GM19328 (cell line): ENCODE data around the gene CDK8.

Experiments
- ATAC-seq: cut with Tn5 transposase; IDR thresholded peaks from one replicate; pipeline ENCODE4 v1.9.1; 2021; ENCODE audit warnings: mild to moderate bottlenecking, moderate library complexity; ENCODE audit not compliant: unreplicated experiment

The CDK8 gene

GRCh38 chr13:26436914-26437313 lies 183.0 kb downstream of the CDK8 start:
- no peak for ATAC-seq

GRCh38 chr13:26440111-26440510 lies 186.2 kb downstream of the CDK8 start:
- ATAC-seq, result no peak

GRCh38 chr13:26441476-26441875 lies 187.5 kb downstream of the CDK8 start:
- ATAC-seq, result no peak

GRCh38 chr13:26442541-26442940 lies 188.6 kb downstream of the CDK8 start:
- no peak for ATAC-seq

DNA sequence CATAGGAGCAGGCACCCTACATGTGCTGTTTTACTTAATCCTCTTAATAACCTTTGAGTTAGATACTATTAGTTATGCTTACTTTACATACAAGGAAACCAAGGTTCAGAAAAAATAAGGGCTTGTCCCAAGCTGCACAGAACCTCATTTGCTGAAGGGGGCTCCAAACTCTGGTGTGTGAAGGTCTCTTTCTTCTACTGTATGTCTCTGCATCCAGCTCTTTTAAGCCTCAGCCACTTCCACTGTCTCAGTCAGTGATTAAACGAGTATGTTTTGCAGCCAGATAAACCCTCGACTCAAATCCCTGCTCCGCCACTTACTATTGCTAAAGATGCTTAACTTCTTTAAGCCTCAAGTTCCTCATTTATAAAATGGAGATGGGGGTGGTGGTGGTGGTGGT lies 191.2 kb downstream of the CDK8 start:
- ATAC-seq, result no peak

DNA sequence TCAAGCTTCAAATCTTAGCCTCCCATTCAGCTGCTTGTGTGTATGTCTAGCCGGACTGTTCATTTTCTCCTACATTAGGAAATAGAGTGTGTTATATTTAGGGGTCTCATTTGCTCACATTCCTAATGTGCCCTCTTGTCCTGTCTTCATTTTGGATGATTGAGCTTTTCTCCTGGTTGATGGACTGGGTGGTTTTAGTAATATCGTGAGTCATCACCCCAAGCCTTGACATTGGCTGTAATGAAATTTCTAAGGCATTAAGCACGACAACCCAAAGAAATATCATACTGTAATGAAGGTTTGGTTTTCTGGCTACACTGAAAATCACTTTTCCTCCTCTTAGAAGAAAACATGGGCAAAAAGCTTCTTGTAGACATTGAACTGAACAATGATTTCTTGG lies 192.8 kb downstream of the CDK8 start:
- ATAC-seq, result no peak

DNA sequence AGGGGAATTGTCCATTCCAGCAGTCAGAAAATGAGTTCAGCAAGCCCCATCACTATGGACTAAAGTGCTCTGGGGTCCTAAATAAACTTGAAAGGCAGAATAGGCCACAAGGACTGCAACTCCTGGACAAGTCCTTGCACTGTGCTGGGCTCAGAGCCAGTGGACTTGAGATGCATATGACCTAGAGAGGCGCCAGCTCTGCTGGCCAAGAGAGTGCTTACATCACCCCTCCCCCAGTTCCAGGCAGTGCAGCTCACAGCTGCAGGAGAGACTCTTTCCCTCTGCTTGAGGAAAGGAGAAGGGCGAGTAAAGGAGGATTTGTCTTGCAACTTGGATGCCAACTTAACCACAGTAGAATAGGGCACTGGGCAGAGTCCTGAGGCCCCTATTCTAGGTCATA lies 194.1 kb downstream of the CDK8 start:
- ATAC-seq, result no peak

DNA sequence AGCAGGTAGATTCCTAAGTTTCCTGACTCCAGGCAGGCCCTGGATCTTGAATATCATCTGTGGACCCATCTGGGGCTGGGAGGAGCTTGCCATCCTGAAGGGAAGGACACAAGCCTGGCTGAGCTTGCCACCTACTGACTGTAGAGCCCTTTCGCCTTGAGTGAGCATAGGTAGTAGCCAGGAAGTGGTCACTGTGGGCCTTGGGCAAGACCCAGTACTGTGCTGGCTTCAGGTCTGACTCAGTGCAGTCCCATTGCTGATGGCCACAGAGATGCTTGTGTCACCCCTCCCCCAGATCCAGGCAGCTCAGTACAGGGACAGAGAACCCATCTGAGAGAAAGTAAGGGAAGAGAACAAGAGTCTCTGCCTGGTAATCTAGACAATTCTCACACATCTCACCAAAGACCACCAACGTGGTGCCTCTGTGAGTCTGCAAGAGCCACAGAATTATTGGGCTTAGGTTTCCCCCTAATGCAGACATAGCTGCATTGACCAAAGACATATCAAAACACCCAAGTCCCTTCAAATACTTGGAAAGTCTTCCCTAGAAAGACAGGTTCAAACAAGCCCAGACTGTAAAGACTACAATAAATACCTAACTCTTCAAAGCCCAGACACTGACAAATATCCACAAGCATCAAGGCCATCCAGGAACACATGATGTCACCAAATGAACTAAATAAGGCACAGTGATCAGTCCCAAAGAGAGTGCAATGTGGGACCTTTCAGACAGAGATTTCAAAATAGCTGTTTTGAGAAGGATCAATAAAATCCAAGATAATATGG lies 195.3 kb downstream of the CDK8 start:
- ATAC-seq, result no peak
